Gastrocnemius medialis (tissue), 4 donors: ENCODE measurements around the gene OSTM1.

Experiments
- CTCF ChIP-seq, 5 experiments: fragments of 450-650 bp in 3 of 5; fragments of 200-600 bp in 2 of 5; sonication (generic) in 2 of 5; IDR thresholded peaks in 4 of 5; conservative IDR thresholded peaks in 1 of 5; 1 replicate in 4 of 5; 2 replicates in 1 of 5; pipeline ENCODE4 v1.5.1; 2016 to 2019; ENCODE audit warnings: antibody characterized with exemption in 5 of 5, mild to moderate bottlenecking in 3 of 5, moderate library complexity in 3 of 5
- POLR2A ChIP-seq, 2 donors: fragments of 450-650 bp; IDR thresholded peaks; one replicate each; pipeline ENCODE4 v1.6.1; 2017; ENCODE audit warnings: antibody characterized with exemption in 2 of 2, mild to moderate bottlenecking in 2 of 2, moderate library complexity in 2 of 2

- TF ChIP-seq POLR2A (IDR thresholded peaks at IDR 0.05) (no peak), CTCF (IDR thresholded peaks at IDR 0.05 in 4 of 5, conservative IDR thresholded peaks at IDR 0.05 in 1 of 5) (no peak)
Measured at GRCh38 chr6:108097882-108098281, 23.3 kb upstream of the OSTM1 start.
